NCI-H1105 (cell line): Measurements from ENCODE around the gene TVP23B.
"Not testable (repeated sequence)": the region's sequence is repeated elsewhere in the genome, so short reads cannot be mapped to it uniquely, and the experiment has no call there.

Source experiments
- DNase-seq: peaks from one replicate; lab custom pipeline; 2025; lab: John Stamatoyannopoulos, UW

The TVP23B gene

GRCh38 chr17:18791402-18791801 lies 10.4 kb downstream of the TVP23B start:
- DNase-seq = not testable (repeated sequence)

GRCh38 chr17:18794841-18795240 lies 13.9 kb downstream of the TVP23B start:
- not testable (repeated sequence) for DNase-seq

- not testable (repeated sequence) for DNase-seq
Measured at GRCh38 chr17:18796887-18797286, 15.9 kb downstream of the TVP23B start.

- DNase-seq = not testable (repeated sequence)
Measured at GRCh38 chr17:18803458-18804245, 22.7 kb downstream of the TVP23B start.

- not testable (repeated sequence) for DNase-seq
Measured at GRCh38 chr17:18815924-18816323, 34.9 kb downstream of the TVP23B start.

- peak; percentile 41 for DNase-seq
Measured at GRCh38 chr17:18816489-18817371, 35.7 kb downstream of the TVP23B start.

GRCh38 chr17:18821430-18821829 lies 40.4 kb downstream of the TVP23B start:
- not testable (repeated sequence) for DNase-seq

GRCh38 chr17:18827613-18828012 lies 46.6 kb downstream of the TVP23B start:
- not testable (repeated sequence) for DNase-seq

GRCh38 chr17:18848501-18848900 lies 67.5 kb downstream of the TVP23B start:
- DNase-seq = no peak

GRCh38 chr17:18850679-18851078 lies 69.7 kb downstream of the TVP23B start:
- no peak for DNase-seq

- DNase-seq = no peak
Measured at GRCh38 chr17:18851201-18851600, 70.2 kb downstream of the TVP23B start.

- no peak for DNase-seq
Measured at GRCh38 chr17:18854956-18855355, 74.0 kb downstream of the TVP23B start.

GRCh38 chr17:18855831-18856569 lies 75.0 kb downstream of the TVP23B start:
- DNase-seq = peak; percentile 97
